ENCODE measurements around the gene ABCG1.

ABCG1 gene

DNA sequence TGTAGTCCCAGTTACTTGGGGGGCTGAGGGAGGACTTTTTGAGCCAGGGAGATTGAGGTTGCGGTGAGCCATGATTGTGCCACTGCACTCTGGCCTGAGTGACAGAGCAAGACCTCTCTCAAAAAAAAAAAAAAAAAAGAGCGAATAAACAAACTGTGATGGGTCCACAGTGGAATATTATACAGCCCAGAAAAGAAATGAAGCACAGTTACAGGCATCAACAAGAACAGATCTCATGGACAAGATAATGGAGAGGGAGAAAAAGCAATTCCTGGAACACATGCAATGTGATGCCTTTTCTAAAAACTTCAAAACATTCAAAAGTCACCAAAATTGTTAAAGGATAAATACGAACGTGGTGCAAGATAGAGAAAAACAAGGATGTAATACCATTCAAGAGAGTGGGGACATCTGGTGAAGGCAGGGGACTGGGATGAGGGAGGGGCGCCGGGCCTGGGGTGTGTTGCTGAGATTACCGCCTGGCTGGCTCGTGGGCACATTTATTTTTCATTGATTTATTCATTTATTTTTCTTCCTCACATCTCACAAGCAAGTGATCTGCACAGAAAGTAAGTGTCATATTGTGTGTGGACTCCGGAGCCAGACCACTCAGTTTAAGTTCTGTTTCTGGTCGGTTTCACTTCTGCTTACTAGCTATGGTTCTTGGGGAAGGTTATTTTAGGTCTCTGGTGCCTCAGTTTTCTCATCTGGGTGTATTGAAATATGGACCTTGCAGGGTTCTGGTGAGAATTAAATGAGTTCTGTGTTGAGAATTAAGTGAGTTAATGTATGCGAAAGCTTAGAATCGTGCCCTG is 30.1 kb downstream of the ABCG1 start:
- H3K4me3 ChIP-seq (ENCODE audit: low read depth, low read length) = no peak overlapping the region
- TF ChIP-seq, protein P1, sequence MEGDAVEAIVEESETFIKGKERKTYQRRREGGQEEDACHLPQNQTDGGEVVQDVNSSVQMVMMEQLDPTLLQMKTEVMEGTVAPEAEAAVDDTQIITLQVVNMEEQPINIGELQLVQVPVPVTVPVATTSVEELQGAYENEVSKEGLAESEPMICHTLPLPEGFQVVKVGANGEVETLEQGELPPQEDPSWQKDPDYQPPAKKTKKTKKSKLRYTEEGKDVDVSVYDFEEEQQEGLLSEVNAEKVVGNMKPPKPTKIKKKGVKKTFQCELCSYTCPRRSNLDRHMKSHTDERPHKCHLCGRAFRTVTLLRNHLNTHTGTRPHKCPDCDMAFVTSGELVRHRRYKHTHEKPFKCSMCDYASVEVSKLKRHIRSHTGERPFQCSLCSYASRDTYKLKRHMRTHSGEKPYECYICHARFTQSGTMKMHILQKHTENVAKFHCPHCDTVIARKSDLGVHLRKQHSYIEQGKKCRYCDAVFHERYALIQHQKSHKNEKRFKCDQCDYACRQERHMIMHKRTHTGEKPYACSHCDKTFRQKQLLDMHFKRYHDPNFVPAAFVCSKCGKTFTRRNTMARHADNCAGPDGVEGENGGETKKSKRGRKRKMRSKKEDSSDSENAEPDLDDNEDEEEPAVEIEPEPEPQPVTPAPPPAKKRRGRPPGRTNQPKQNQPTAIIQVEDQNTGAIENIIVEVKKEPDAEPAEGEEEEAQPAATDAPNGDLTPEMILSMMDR (IDR thresholded peaks at IDR 0.05; ENCODE audit: low read depth, low read length) = no peak

DNA sequence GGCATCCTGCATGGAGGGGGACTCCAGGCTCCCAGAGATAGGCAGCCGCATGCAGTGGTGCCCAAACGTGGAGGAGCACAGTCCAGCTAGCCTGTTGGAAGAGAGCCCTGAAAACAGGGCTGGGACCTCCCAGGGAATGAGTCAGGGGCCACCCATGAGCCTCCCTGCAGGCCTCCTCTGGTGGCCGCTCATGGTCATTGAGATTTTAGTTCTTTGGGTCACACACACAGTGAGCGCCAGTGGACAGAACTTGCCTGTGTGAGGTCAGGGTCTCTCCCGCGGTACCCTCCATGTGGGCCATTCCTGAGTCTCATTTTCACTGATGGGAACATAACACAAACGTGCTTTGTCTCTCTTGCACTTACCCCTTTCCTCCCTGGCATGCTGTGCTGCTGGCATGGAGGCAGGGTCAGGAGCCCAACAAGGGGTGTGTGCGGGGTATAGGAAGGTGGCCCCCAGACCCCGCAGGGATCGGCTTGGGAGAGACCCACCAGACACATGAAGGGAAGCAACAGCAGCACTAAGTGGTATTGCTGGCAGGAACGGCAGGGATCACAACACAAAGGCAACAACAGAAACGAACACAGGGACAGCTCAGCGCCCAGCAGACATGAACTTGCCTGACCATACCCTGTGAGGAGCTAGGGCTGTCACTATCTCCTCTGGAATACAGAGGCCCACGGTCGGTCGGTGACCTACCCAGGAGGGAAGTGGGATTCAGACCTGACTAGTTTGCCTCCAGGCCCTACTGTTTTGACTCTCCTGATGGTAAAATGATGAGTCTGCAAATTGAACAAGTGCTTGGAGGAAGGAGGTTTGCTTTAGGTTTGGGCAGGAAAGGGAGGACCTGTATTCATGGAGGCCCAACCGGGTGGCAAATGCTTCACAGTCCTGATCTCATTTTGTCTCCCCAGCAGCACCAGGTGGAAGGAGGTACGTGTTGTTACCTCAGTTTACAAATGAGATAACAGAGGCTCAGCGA is 31.8 kb downstream of the ABCG1 start:
- H3K4me3 ChIP-seq (ENCODE audit: low read depth, low read length) = no peak overlapping the region
- TF ChIP-seq, protein P1 (IDR thresholded peaks at IDR 0.05; ENCODE audit: low read depth, low read length) = no peak

- H3K4me3 ChIP-seq (ENCODE audit: low read depth, low read length) = no peak overlapping the region
- TF ChIP-seq, protein P1 (IDR thresholded peaks at IDR 0.05; ENCODE audit: low read depth, low read length) = no peak
Measured at GRCh38 chr21:42251654-42252324, 32.8 kb downstream of the ABCG1 start.

DNA sequence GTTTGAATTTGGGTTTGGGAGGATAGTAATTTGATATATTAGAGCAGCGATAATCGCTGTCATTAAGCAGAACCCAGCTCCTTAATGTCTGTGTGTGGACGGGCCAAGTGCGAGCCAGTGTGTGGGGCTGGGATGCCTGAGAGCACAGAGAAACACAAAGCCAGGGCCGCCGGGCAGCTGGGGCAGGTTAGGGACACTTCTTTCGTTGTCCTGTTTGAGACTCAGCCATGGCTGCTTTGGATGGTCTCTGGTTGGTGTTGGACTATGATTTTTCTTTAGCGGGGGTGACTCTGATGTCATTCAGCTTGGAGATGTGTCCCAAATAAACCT is 33.4 kb downstream of the ABCG1 start:
- TF ChIP-seq, protein P1 (IDR thresholded peaks at IDR 0.05; ENCODE audit: low read depth, low read length) = no peak
- H3K4me3 ChIP-seq (ENCODE audit: low read depth, low read length) = no peak overlapping the region

- TF ChIP-seq, protein P1 (IDR thresholded peaks at IDR 0.05; ENCODE audit: low read depth, low read length) = no peak
- H3K4me3 ChIP-seq (ENCODE audit: low read depth, low read length) = no peak overlapping the region
Measured at GRCh38 chr21:42252778-42253340, 33.9 kb downstream of the ABCG1 start.

GRCh38 chr21:42253466-42253865 is 34.5 kb downstream of the ABCG1 start:
- TF ChIP-seq, protein P1 (IDR thresholded peaks at IDR 0.05; ENCODE audit: low read depth, low read length) = no peak
- H3K4me3 ChIP-seq (ENCODE audit: low read depth, low read length) = no peak overlapping the region
